IMR-90 (cell line): ENCODE measurements around the gene DOK3.
"Not testable (repeated sequence)": the region's sequence is repeated elsewhere in the genome, so short reads cannot be mapped to it uniquely, and the experiment has no call there.

Experiments
- BHLHE40 ChIP-seq: fragments of 150-350 bp; IDR thresholded peaks from 2 replicates; pipeline ENCODE4 v1.6.1; 2016; ENCODE audit warnings: mild to moderate bottlenecking, low read depth, low read length
- CEBPB ChIP-seq: IDR thresholded peaks from 2 replicates; pipeline ENCODE4 v1.6.1; 2012; ENCODE audit warnings: low read depth, low read length, improper control_type of control experiment
- CHD1 ChIP-seq: IDR thresholded peaks from 2 replicates; pipeline ENCODE4 v1.6.1; 2012; ENCODE audit warnings: low read depth, low read length, improper control_type of control experiment
- FOS ChIP-seq: fragments of 150-350 bp; IDR thresholded peaks from 2 replicates; pipeline ENCODE4 v1.6.1; 2016; ENCODE audit warnings: low read depth, low read length
- MAFK ChIP-seq: IDR thresholded peaks from 2 replicates; pipeline ENCODE4 v1.6.1; 2012; ENCODE audit warnings: low read depth, low read length, improper control_type of control experiment
- MXI1 ChIP-seq: IDR thresholded peaks from 2 replicates; pipeline ENCODE4 v1.6.1; 2012; ENCODE audit warnings: low read depth, mild to moderate bottlenecking, low read length, moderate library complexity, borderline replicate concordance
- POLR2A ChIP-seq: IDR thresholded peaks from 2 replicates; pipeline ENCODE4 v1.6.1; 2012; ENCODE audit warnings: mild to moderate bottlenecking, low read depth, low read length
- RAD21 ChIP-seq: IDR thresholded peaks from 2 replicates; pipeline ENCODE4 v1.6.1; 2012; ENCODE audit warnings: low read length, improper control_type of control experiment
- RCOR1 ChIP-seq: IDR thresholded peaks from 2 replicates; pipeline ENCODE4 v1.6.1; 2012; ENCODE audit warnings: mild to moderate bottlenecking, low read length, improper control_type of control experiment; ENCODE audit not compliant: insufficient replicate concordance
- RFX5 ChIP-seq: IDR thresholded peaks from 2 replicates; pipeline ENCODE4 v1.8.0; 2012; ENCODE audit warnings: low read depth, mild to moderate bottlenecking, low read length, moderate library complexity
- SMC3 ChIP-seq: fragments of 150-350 bp; IDR thresholded peaks from 2 replicates; pipeline ENCODE4 v1.6.1; 2016; ENCODE audit warnings: low read depth, mild to moderate bottlenecking, antibody characterized with exemption, low read length, moderate library complexity
- USF2 ChIP-seq: fragments of 150-350 bp; IDR thresholded peaks from 2 replicates; pipeline ENCODE4 v1.6.1; 2017; ENCODE audit warnings: mild to moderate bottlenecking, antibody characterized with exemption, low read length, low read depth
- TF ChIP-seq, protein P1 (sequence below): conservative IDR thresholded peaks from 2 replicates; pipeline ENCODE4 v1.5.1; 2012; ENCODE audit warnings: mild to moderate bottlenecking, low read depth, low read length, improper control_type of control experiment
- TF ChIP-seq, protein P2 (sequence below): fragments of 150-350 bp; IDR thresholded peaks from 2 replicates; pipeline ENCODE4 v1.6.1; 2016; ENCODE audit warnings: low read depth, mild to moderate bottlenecking, low read length, moderate library complexity, borderline replicate concordance

- TF ChIP-seq, protein P1, sequence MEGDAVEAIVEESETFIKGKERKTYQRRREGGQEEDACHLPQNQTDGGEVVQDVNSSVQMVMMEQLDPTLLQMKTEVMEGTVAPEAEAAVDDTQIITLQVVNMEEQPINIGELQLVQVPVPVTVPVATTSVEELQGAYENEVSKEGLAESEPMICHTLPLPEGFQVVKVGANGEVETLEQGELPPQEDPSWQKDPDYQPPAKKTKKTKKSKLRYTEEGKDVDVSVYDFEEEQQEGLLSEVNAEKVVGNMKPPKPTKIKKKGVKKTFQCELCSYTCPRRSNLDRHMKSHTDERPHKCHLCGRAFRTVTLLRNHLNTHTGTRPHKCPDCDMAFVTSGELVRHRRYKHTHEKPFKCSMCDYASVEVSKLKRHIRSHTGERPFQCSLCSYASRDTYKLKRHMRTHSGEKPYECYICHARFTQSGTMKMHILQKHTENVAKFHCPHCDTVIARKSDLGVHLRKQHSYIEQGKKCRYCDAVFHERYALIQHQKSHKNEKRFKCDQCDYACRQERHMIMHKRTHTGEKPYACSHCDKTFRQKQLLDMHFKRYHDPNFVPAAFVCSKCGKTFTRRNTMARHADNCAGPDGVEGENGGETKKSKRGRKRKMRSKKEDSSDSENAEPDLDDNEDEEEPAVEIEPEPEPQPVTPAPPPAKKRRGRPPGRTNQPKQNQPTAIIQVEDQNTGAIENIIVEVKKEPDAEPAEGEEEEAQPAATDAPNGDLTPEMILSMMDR = not testable (repeated sequence)
- not testable (repeated sequence) for TF ChIP-seq SMC3, BHLHE40, POLR2A, CEBPB, RFX5, RAD21, FOS, RCOR1, MAFK, CHD1, USF2, MXI1
- TF ChIP-seq, protein P2, sequence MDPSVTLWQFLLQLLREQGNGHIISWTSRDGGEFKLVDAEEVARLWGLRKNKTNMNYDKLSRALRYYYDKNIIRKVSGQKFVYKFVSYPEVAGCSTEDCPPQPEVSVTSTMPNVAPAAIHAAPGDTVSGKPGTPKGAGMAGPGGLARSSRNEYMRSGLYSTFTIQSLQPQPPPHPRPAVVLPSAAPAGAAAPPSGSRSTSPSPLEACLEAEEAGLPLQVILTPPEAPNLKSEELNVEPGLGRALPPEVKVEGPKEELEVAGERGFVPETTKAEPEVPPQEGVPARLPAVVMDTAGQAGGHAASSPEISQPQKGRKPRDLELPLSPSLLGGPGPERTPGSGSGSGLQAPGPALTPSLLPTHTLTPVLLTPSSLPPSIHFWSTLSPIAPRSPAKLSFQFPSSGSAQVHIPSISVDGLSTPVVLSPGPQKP = not testable (repeated sequence)
Observed at GRCh38 chr5:177534433-177534832, 24.8 kb upstream of the DOK3 start.
